Measurements from ENCODE around the gene KLF11. TPM values are rescaled to one million over a fixed set of nuclear protein-coding genes. Genes with fewer than 3 reads are reported as not detected.

The KLF11 gene
- total and polyA plus RNA-seq, 9 donors: 21.6 to 45.3 (median 31.4) TPM

DNA sequence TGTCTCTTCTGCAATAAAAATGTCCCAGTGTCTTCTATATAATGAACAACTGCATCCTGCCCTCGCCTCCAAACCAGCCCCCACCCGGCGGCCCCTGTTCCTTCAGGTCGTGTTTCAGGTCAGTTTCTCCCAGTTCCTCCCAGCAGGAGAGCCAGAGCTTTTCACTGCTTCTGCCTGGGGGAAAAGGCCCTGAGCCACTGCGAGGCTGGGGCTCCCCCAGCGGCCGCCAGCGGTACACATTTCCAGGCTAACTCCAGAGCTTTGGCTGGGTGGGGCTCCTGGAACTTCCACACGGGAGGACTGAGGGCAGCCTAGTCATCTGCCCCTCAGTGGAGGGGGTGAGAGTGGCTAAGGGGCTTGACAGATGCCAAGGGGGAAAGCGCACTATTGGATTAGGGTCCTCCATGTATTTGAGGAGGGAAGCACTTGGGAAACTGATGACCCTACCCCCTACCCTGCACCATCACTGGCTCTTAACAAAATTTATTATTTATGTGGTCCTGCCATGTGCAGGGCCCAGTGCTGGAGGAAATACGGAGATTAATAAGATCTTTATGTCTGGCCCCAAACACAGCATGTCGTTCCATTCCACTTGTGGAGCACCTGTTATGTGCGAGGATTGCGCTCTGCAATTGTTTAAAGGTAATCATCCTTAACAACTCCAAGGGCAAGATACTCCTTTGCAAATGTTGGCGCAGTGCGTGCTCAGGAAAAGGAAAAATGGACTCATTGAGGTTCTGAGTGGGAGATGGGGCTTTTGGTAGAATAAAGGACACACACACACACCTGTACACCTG is 54.2 kb downstream of the KLF11 start:
- intact Hi-C loops (cut with DNase I): loop anchor here in 2 of 4 donors (5.0 to 10.0 kb wide), 2 partner anchors 283 to 290 kb away; no protein-coding TSS in a partner anchor
- peak; percentile 44 to 79 (median 66) for DNase-seq
- H3K9me3 ChIP-seq: no peaks in the 10 kb centered on the region
- WGBS, 3 donors: 32 to 35% (median 33%) methylated on average over 16 of the region's 16 CpGs
- H3K27me3 ChIP-seq: no peaks in the 10 kb centered on the region
- TF ChIP-seq, protein P1, sequence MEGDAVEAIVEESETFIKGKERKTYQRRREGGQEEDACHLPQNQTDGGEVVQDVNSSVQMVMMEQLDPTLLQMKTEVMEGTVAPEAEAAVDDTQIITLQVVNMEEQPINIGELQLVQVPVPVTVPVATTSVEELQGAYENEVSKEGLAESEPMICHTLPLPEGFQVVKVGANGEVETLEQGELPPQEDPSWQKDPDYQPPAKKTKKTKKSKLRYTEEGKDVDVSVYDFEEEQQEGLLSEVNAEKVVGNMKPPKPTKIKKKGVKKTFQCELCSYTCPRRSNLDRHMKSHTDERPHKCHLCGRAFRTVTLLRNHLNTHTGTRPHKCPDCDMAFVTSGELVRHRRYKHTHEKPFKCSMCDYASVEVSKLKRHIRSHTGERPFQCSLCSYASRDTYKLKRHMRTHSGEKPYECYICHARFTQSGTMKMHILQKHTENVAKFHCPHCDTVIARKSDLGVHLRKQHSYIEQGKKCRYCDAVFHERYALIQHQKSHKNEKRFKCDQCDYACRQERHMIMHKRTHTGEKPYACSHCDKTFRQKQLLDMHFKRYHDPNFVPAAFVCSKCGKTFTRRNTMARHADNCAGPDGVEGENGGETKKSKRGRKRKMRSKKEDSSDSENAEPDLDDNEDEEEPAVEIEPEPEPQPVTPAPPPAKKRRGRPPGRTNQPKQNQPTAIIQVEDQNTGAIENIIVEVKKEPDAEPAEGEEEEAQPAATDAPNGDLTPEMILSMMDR (IDR thresholded peaks at IDR 0.05): peak; percentile 76 to 82 (median 78)
- no peak for TF ChIP-seq POLR2A (IDR thresholded peaks at IDR 0.05)
- TF ChIP-seq EP300 (IDR thresholded peaks at IDR 0.05): no peak
- H3K27ac ChIP-seq: no peak overlapping the region
- peaks cover 2% of the 10 kb centered on the region for H3K4me1 ChIP-seq (ENCODE audit: insufficient read depth)
- no peak overlapping the region for H3K4me3 ChIP-seq
- H3K36me3 ChIP-seq: no peaks in the 10 kb centered on the region

DNA sequence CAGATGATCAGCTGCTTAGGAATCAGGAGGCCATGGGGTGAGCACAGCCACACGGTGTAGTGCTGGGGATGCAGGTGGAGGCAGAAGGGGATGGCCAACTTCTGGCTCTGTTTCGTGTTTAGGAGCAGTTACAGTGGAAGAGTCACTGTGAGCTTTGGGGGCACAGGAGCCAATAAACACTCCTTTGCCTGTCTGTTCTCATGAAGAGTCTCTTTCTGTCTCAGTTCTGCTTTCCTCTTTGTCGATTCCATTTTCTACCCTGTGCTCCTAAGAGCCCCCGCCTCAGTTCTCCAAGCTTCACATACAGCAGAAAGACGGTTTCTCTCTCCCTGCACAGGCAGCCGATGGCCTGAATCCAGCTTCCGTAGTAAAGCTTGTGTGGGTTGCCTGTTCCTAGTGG is 58.1 kb downstream of the KLF11 start:
- H3K27ac ChIP-seq: no peak overlapping the region
- DNase-seq: no peak
- no peak overlapping the region for H3K4me3 ChIP-seq
- intact Hi-C loops (cut with DNase I): no loop called here
- H3K9me3 ChIP-seq: no peaks in the 10 kb centered on the region
- no peaks in the 10 kb centered on the region for H3K27me3 ChIP-seq
- H3K36me3 ChIP-seq: no peaks in the 10 kb centered on the region
- WGBS, 3 donors: 29 to 33% (median 33%) methylated on average over 7 of the region's 7 CpGs
- H3K4me1 ChIP-seq (ENCODE audit: insufficient read depth): peaks cover 2% of the 10 kb centered on the region
- TF ChIP-seq, protein P1 (IDR thresholded peaks at IDR 0.05): no peak
- TF ChIP-seq POLR2A (IDR thresholded peaks at IDR 0.05) (no peak), EP300 (IDR thresholded peaks at IDR 0.05) (no peak)

DNA sequence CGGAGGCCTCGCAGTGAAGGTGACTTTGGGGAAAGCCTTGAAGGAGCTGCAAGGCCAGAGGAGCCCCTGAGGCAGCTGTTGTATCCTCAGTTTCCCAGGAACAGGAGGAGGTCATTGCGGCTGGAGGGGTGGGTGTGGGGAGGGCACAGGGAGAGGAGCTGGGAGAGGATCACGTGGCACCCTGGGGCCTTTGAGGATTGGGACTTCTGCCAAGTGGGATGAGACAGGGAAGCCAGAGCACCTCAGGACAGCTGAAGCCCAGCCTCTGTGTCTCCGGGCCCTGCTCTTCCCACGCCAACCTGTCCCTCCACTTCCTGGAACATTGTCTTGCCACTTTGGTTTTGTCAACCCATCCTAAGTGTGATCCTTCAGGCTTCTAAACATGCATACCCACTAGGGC is 59.8 kb downstream of the KLF11 start:
- no peak overlapping the region for H3K4me3 ChIP-seq

More for the DNA sequence above, 59.8 kb downstream of the KLF11 start:
- DNase-seq: no peak
- Histone ChIP-seq H3K36me3 (no peaks in the 10 kb centered on the region), H3K27ac (no peak overlapping the region), H3K4me1 (ENCODE audit: insufficient read depth) (peaks cover 2% of the 10 kb centered on the region), H3K27me3 (no peaks in the 10 kb centered on the region), H3K9me3 (no peaks in the 10 kb centered on the region)
- WGBS, 3 donors: 87 to 89% (median 88%) methylated on average over 6 of the region's 6 CpGs
- intact Hi-C loops (cut with DNase I): no loop called here
- no peak for TF ChIP-seq POLR2A (IDR thresholded peaks at IDR 0.05)
- TF ChIP-seq, protein P1 (IDR thresholded peaks at IDR 0.05): no peak
- TF ChIP-seq EP300 (IDR thresholded peaks at IDR 0.05): no peak

Small RNAs within 50 kb of the gene (small RNA-seq; reads per million reads assigned to genes)
- gene RF00568: not detected

Other genes with a start within 250 kb of the KLF11 start
- gene TAF1B, start 200.1 kb upstream of the KLF11 start, total RNA-seq: 10 to 100 TPM; 12.6 to 22.0 (median 18.2) TPM
- gene TAF1B, start 200.1 kb upstream of the KLF11 start, polyA plus RNA-seq: 10 to 100 TPM in 1 of 2 donors, 1 to 10 TPM in 1; 6.4 to 10.1 TPM
- 1 to 10 TPM in 2 of 7 donors, under 1 TPM in 4, not detected in 1; 0.18 to 2.4 (median 0.78) TPM for gene GRHL1, start 91.9 kb upstream of the KLF11 start, total RNA-seq
- under 1 TPM; 0.32 to 0.40 TPM for gene GRHL1, start 91.9 kb upstream of the KLF11 start, polyA plus RNA-seq
- gene CYS1, start 36.9 kb downstream of the KLF11 start, total RNA-seq: 10 to 100 TPM in 6 of 7 donors, 1 to 10 TPM in 1; 8.8 to 21.5 (median 13.0) TPM
- gene CYS1, start 36.9 kb downstream of the KLF11 start, polyA plus RNA-seq: 1 to 10 TPM; 5.9 to 9.0 TPM
- 1 to 10 TPM in 3 of 7 donors, under 1 TPM in 2, not detected in 2; 0.24 to 4.6 (median 1.3) TPM for gene RRM2, start 79.2 kb downstream of the KLF11 start, total RNA-seq
- 1 to 10 TPM in 1 of 2 donors, under 1 TPM in 1; 0.51 to 4.1 TPM for gene RRM2, start 79.2 kb downstream of the KLF11 start, polyA plus RNA-seq

Data from ovary (tissue), 9 donors.